Colonic mucosa (tissue), 4 donors: Measurements from ENCODE around the gene VARS2. TPM values are rescaled to one million over a fixed set of nuclear protein-coding genes. Genes with fewer than 3 reads are reported as not detected.
"Not testable (repeated sequence)": the region's sequence is repeated elsewhere in the genome, so short reads cannot be mapped to it uniquely, and the experiment has no call there.

Experiments used
- DNase-seq: peaks from one replicate; pipeline ENCODE4 v3.0.0-alpha.2; 2020
- H3K27ac ChIP-seq: fragments of 200-600 bp; one replicate; pipeline ENCODE4 v1.8.0; 2021
- H3K27me3 ChIP-seq: fragments of 200-600 bp; one replicate; pipeline ENCODE4 v1.8.0; 2021
- H3K36me3 ChIP-seq: fragments of 200-600 bp; one replicate; pipeline ENCODE4 v1.8.0; 2021
- H3K4me1 ChIP-seq: fragments of 200-600 bp; one replicate; pipeline ENCODE4 v1.8.0; 2021; ENCODE audit warnings: mild to moderate bottlenecking
- H3K4me3 ChIP-seq: fragments of 200-600 bp; one replicate; pipeline ENCODE4 v1.8.0; 2021
- H3K9ac ChIP-seq, 2 donors: one replicate each; pipeline ENCODE4 v1.7.0; 2013; ENCODE audit warnings: control low read depth in 2 of 2, low read depth in 2 of 2, low read length in 2 of 2
- H3K9me3 ChIP-seq: fragments of 200-600 bp; one replicate; pipeline ENCODE4 v1.8.0; 2021
- intact Hi-C: fragments of 100-400 bp; cut with DNase I; formaldehyde crosslinking; loops from one replicate; pipeline ENCODE4 v1.14.1; 2022
- total RNA-seq, 2 donors: library from RNA; stranded (reverse); fragmentation: NEBNext Ultra II Directional in 1 of 2; extraction: Animal tissue kit (Norgen Biotek cat#: 25700) in 1 of 2; gene quantifications; one replicate each; pipeline ENCODE4 v1.2.1, GENCODE V29; 2021
- TF ChIP-seq, protein P1 (sequence below): fragments of 200-600 bp; IDR thresholded peaks from one replicate; pipeline ENCODE4 v1.8.0; 2022; ENCODE audit warnings: antibody characterized with exemption, mild to moderate bottlenecking
- donor health status: healthy.
- donor health status: DM: no; HTN: no; CAD: no.
- donor health status: DM: no; HTN: no; CAD: no.

The VARS2 gene
- 10 to 100 TPM; 27.5 to 55.6 TPM for total RNA-seq

- Histone ChIP-seq H3K27ac (peak within 1 kb of the TSS; percentile 80), H3K9ac (peak within 1 kb of the TSS; percentile 76 to 93), H3K27me3 (no peaks in the 10 kb centered on the region), H3K4me1 (peaks cover 3% of the 10 kb centered on the region), H3K4me3 (peak within 1 kb of the TSS; percentile 55), H3K36me3 (no peaks in the 10 kb centered on the region), H3K9me3 (no peaks in the 10 kb centered on the region)
- intact Hi-C loops = no loop called here
- TF ChIP-seq, protein P1, sequence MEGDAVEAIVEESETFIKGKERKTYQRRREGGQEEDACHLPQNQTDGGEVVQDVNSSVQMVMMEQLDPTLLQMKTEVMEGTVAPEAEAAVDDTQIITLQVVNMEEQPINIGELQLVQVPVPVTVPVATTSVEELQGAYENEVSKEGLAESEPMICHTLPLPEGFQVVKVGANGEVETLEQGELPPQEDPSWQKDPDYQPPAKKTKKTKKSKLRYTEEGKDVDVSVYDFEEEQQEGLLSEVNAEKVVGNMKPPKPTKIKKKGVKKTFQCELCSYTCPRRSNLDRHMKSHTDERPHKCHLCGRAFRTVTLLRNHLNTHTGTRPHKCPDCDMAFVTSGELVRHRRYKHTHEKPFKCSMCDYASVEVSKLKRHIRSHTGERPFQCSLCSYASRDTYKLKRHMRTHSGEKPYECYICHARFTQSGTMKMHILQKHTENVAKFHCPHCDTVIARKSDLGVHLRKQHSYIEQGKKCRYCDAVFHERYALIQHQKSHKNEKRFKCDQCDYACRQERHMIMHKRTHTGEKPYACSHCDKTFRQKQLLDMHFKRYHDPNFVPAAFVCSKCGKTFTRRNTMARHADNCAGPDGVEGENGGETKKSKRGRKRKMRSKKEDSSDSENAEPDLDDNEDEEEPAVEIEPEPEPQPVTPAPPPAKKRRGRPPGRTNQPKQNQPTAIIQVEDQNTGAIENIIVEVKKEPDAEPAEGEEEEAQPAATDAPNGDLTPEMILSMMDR = no peak
- peak; percentile 94 for DNase-seq
Observed at GRCh38 chr6:30914076-30914853, at the start of gene VARS2. Gene VARS2 (plus strand): TSS chr6:30914238. CDS start chr6:30914837, 599 bp downstream.

DNA sequence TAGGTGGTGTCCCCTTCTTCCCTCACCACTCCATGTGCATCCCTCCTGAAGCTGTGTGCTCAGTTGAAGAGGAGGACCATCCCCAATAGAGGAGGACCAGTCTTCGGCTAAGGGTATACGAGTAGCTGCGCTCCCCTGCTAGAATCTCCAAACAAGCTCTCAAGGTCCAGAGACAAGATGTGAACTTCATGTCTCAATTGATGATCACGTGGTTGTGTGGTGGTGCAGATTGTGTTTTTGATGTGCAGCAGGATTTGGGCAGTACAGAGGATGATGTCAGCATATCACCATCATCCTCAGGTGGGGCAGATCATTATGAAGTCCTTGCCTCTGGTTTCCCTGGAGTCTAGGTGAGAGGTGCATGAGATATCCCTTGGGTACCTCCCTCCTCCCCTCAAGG is 49.7 kb upstream of the VARS2 start:
- Histone ChIP-seq H3K9ac (no peak overlapping the region), H3K27me3 (no peaks in the 10 kb centered on the region), H3K4me1 (no peaks in the 10 kb centered on the region), H3K9me3 (no peaks in the 10 kb centered on the region), H3K27ac (no peak overlapping the region), H3K4me3 (no peak overlapping the region), H3K36me3 (no peaks in the 10 kb centered on the region)
- TF ChIP-seq, protein P1 = no peak
- DNase-seq = no peak
- intact Hi-C loops = no loop called here

- H3K4me3 ChIP-seq, intact Hi-C loops, H3K9me3 ChIP-seq, H3K36me3 ChIP-seq, H3K27me3 ChIP-seq, H3K9ac ChIP-seq, H3K4me1 ChIP-seq, H3K27ac ChIP-seq, DNase-seq: not testable (repeated sequence)
Observed at GRCh38 chr6:30869241-30869749, 44.7 kb upstream of the VARS2 start.

- TF ChIP-seq, protein P1 = no peak
- Histone ChIP-seq H3K36me3 (no peaks in the 10 kb centered on the region), H3K9me3 (no peaks in the 10 kb centered on the region), H3K27ac (no peak overlapping the region), H3K4me3 (no peak overlapping the region), H3K4me1 (no peaks in the 10 kb centered on the region), H3K27me3 (no peaks in the 10 kb centered on the region), H3K9ac (no peak overlapping the region)
- DNase-seq = no peak
- intact Hi-C loops = no loop called here
Observed at GRCh38 chr6:30870546-30870945, 43.5 kb upstream of the VARS2 start.

DNA sequence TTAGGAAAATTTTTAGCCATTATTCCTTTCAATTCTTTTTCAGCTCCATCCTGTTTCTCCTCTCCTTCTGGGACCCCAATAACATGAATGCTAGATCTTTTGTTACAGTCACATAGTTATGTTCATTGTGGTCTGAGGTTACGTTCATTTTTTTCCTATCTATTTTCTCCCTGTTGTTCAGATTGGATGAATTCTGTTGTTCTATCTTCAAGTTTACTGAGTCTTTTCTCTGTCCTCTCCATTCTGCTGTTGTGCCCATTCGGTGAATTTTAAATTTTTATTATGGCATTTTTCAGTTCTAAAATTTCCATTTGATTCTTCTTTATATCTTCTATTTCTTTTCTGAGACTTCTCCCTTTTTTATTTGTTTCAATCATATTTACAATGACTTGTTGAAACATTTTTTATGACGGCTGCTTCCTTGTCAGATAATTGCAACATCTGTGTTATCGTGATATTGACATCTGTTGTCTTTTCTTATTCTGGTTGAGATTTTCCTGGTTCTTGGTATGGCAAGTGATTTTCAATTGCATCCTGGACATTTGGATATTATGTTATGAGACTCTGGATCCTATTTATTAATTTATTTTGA is 42.4 kb upstream of the VARS2 start:
- TF ChIP-seq, protein P1 = no peak
- no peaks in the 10 kb centered on the region for H3K27me3 ChIP-seq
- DNase-seq = no peak
- H3K36me3 ChIP-seq = no peaks in the 10 kb centered on the region
- intact Hi-C loops = no loop called here
- H3K9me3 ChIP-seq = no peaks in the 10 kb centered on the region
- no peaks in the 10 kb centered on the region for H3K4me1 ChIP-seq
- H3K27ac ChIP-seq = no peak overlapping the region
- H3K9ac ChIP-seq = no peak overlapping the region
- H3K4me3 ChIP-seq = no peak overlapping the region
